Measurements from ENCODE around the gene CRX.
"Not testable (repeated sequence)": the region's sequence is repeated elsewhere in the genome, so short reads cannot be mapped to it uniquely, and the experiment has no call there.

DNA sequence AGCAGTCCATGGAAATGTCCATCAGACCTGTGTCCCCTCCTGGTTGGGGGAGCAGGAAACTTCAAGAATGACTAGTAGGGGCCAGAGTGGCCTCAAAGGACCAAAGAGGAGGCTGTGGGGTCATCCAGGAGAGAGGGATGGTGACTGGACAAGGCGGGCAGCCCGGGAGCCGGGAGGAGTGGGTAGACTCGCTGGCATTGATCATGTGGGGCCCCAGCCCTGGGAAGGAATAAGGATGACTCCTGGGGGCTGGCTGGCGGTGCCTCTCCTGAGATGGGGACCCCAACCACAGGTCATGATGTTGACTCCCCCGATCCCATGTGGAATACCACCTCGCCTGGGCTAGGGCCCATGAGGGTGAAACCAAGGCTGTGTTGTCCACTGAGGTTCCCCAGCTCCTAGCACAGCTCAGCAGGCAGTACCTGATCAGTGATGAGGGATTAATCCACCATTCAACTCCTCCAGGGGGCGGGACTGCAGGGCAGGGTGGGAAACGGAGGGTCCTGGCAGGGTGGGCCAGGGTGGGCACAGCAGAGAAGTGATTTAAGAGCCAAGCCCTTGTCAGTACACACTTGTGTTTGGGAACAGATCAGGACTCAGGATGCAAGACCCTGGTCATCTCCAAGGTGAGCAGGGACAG lies 37.0 kb downstream of the CRX start, which contains the start of gene TPRX2:
- TF ChIP-seq, protein P1, sequence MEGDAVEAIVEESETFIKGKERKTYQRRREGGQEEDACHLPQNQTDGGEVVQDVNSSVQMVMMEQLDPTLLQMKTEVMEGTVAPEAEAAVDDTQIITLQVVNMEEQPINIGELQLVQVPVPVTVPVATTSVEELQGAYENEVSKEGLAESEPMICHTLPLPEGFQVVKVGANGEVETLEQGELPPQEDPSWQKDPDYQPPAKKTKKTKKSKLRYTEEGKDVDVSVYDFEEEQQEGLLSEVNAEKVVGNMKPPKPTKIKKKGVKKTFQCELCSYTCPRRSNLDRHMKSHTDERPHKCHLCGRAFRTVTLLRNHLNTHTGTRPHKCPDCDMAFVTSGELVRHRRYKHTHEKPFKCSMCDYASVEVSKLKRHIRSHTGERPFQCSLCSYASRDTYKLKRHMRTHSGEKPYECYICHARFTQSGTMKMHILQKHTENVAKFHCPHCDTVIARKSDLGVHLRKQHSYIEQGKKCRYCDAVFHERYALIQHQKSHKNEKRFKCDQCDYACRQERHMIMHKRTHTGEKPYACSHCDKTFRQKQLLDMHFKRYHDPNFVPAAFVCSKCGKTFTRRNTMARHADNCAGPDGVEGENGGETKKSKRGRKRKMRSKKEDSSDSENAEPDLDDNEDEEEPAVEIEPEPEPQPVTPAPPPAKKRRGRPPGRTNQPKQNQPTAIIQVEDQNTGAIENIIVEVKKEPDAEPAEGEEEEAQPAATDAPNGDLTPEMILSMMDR (IDR thresholded peaks at IDR 0.05): not testable (repeated sequence)
- not testable (repeated sequence) for TF ChIP-seq EZH2phosphoT487 (IDR thresholded peaks at IDR 0.05)

All from neural progenitor cell (in vitro differentiated cells).